HEK293T (cell line): ENCODE data around the gene ARHGAP22.

Experiments
- CTCF ChIA-PET: fragments of 350-600 bp; formaldehyde crosslinking; extraction: SDS; loops from one replicate; lab custom pipeline; 2021; ENCODE audit warnings: antibody characterized with exemption, inconsistent platforms; lab: Yijun Ruan, JAX
- POLR2A ChIA-PET: fragments of 350-600 bp; formaldehyde crosslinking; extraction: SDS; loops from one replicate; lab custom pipeline; 2020; ENCODE audit warnings: antibody characterized with exemption, inconsistent platforms; lab: Yijun Ruan, JAX
- DNase-seq: peaks from one replicate; pipeline ENCODE4 v3.0.0; 2012; ENCODE audit warnings: mixed read lengths; ENCODE audit errors: extremely low spot score
- ARNT ChIP-seq: fragments of 450-650 bp; IDR thresholded peaks from 2 replicates; pipeline ENCODE4 v1.6.1; 2017; ENCODE audit warnings: mild to moderate bottlenecking
- BHLHE40 ChIP-seq: fragments of 450-650 bp; IDR thresholded peaks from 2 replicates; pipeline ENCODE4 v1.6.1; 2016; ENCODE audit warnings: mild to moderate bottlenecking, moderate library complexity, borderline replicate concordance
- CTBP1 ChIP-seq: fragments of 450-650 bp; IDR thresholded peaks from 2 replicates; pipeline ENCODE4 v1.6.1; 2016; ENCODE audit warnings: borderline replicate concordance
- ELF4 ChIP-seq: fragments of 450-650 bp; IDR thresholded peaks from 2 replicates; pipeline ENCODE4 v1.6.1; 2017; ENCODE audit warnings: antibody characterized with exemption
- FOXA1 ChIP-seq: fragments of 450-650 bp; IDR thresholded peaks from 2 replicates; pipeline ENCODE4 v1.6.1; 2016; ENCODE audit warnings: mild to moderate bottlenecking
- FOXK2 ChIP-seq: fragments of 450-650 bp; IDR thresholded peaks from 2 replicates; pipeline ENCODE4 v1.6.1; 2016; ENCODE audit warnings: mild to moderate bottlenecking
- FOXM1 ChIP-seq: fragments of 450-650 bp; IDR thresholded peaks from 2 replicates; pipeline ENCODE4 v1.6.1; 2017; ENCODE audit warnings: mild to moderate bottlenecking, borderline replicate concordance
- HDGF ChIP-seq: fragments of 450-650 bp; IDR thresholded peaks from 2 replicates; pipeline ENCODE4 v1.6.1; 2017; ENCODE audit warnings: antibody characterized with exemption, borderline replicate concordance
- L3MBTL2 ChIP-seq: fragments of 450-650 bp; conservative IDR thresholded peaks from 2 replicates; pipeline ENCODE4 v1.6.1; 2016; ENCODE audit warnings: mild to moderate bottlenecking
- LEF1 ChIP-seq: fragments of 450-650 bp; IDR thresholded peaks from 2 replicates; pipeline ENCODE4 v1.6.1; 2017; ENCODE audit warnings: mild to moderate bottlenecking, borderline replicate concordance
- NFRKB ChIP-seq: fragments of 450-650 bp; IDR thresholded peaks from 2 replicates; pipeline ENCODE4 v1.6.1; 2016; ENCODE audit warnings: mild to moderate bottlenecking, moderate library complexity
- SP1 ChIP-seq: fragments of 450-650 bp; IDR thresholded peaks from 2 replicates; pipeline ENCODE4 v1.6.1; 2017
- SUZ12 ChIP-seq: fragments of 450-650 bp; IDR thresholded peaks from 2 replicates; pipeline ENCODE4 v1.6.1; 2016; ENCODE audit warnings: mild to moderate bottlenecking
- TARDBP ChIP-seq: fragments of 450-650 bp; IDR thresholded peaks from 2 replicates; pipeline ENCODE4 v1.6.1; 2016
- ZNF384 ChIP-seq: fragments of 450-650 bp; IDR thresholded peaks from 2 replicates; pipeline ENCODE4 v1.6.1; 2016
- TF ChIP-seq, protein P1 (sequence below): fragments of 450-650 bp; IDR thresholded peaks from 2 replicates; pipeline ENCODE4 v1.6.1; 2016

Gene ARHGAP22

DNA sequence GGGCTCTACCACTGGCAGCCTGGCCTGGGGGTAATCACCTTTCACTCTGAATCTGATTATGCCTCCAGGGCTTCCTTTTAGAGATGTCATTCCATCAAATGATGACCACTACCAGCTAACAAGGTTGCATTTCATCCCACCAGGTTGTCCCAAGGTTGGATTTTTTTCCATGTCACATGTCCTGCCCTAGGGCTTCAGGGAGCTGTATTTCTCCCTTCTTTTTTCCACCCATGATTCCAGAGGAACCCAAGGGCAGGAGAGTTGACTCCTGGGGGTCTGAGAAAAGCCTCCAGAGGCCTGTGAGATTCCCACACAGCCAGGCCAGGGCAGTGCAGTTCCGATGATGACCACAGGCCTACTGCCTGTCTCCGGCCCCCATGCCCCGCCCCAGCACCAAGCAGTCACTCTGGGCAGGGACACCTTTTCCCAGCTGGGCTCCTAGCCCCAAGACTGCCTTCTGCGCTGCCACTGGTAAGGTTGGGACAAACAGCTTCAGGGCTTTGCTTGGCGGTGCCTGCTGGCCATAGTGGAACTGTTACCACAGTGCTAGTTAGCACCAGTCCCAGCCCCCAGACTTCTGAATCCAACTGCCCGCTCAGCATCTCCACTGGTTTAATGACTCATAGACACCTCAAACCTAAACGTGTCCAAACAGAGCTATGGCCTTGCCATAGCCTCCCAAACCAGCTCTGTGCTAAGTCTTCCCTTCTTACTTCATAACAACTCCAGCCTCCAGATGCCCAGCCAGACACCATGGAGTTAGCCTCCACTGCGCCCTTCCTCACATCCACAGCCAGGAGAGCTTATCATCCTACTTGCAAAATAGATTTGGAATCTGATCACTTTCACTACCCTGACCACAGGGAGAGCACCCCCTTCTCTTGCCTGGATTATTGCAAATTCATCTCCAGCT, 133.7 kb downstream of the ARHGAP22 start:
- peak; percentile 36 for DNase-seq
- ChIA-PET POLR2A (no interaction called here), CTCF (no interaction called here)
- TF ChIP-seq FOXM1 (no peak), SUZ12 (no peak), TARDBP (no peak), ARNT (no peak), FOXK2 (no peak), NFRKB (no peak), FOXA1 (no peak), ELF4 (no peak)
- TF ChIP-seq, protein P1, sequence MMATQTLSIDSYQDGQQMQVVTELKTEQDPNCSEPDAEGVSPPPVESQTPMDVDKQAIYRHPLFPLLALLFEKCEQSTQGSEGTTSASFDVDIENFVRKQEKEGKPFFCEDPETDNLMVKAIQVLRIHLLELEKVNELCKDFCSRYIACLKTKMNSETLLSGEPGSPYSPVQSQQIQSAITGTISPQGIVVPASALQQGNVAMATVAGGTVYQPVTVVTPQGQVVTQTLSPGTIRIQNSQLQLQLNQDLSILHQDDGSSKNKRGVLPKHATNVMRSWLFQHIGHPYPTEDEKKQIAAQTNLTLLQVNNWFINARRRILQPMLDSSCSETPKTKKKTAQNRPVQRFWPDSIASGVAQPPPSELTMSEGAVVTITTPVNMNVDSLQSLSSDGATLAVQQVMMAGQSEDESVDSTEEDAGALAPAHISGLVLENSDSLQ, result no peak

DNA sequence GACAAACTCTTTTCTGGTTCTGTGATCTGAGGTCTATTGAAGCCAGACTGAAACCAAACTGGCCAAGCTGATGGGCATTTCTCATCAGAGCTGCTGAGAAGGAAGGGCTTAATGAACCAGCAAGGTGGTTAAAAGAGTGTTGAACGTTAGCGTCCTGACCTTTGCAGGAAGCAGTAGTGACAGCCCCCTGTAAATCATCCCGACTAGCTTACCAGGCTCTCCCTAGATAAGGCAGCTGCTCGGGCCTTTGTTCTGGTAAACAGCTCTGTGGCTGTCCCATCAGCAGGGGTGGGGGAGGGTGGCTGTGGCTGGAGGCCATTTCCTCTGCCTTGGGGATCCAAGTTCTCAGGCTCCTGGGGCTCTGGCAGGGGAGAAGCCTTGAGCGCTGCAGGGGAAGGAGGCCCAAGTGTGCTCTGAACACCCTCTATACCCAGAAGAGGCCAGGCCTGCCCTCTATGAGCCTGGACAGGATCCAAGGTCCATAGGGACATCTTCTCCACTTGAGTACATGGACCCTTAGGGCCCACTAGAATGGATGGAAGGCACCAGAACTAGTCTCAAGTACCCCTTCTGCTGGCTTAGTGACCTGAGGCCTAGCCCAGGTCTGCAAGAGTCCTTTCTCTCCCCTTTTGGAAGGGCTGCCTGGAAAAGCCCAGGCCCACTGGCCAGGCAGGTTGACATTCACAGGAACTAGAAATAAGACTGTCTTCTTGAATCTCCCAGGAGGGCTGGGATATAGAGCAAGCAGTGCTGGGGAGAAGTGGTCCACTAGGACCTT, 134.6 kb downstream of the ARHGAP22 start:
- no peak for DNase-seq
- POLR2A ChIA-PET, result no interaction called here
- CTCF ChIA-PET, result no interaction called here
- TF ChIP-seq FOXK2 (no peak), BHLHE40 (no peak), TARDBP (no peak), ARNT (no peak), L3MBTL2 (no peak), FOXA1 (no peak), SUZ12 (no peak), SP1 (no peak), CTBP1 (no peak), ELF4 (no peak), ZNF384 (no peak), FOXM1 (no peak), NFRKB (no peak), HDGF (no peak), LEF1 (no peak)
- TF ChIP-seq, protein P1, result no peak

DNA sequence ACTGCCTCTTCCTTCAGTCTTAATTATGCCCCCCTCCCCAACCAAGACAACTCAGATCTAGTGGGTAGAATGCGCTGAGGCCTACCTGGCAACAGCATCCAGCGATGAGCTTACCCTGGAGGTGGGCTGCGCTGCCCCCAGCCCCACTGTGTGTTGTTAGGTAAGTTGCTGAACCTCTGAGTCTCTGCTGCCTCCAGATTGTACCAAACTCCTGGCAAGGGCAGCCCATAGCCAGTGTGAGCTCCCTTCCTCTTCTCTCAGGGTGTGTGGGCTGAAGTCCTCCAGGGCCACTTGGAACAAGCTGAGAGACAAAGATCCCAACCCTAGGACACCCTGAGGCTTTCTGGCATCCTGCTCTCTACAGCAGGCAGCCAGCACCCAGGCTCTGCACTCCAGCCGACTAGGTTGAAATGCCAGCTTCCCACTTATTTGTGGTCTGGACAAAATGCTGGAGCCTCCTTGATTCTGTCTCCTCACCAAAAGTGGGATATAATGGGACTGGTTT, 135.3 kb downstream of the ARHGAP22 start:
- TF ChIP-seq FOXA1 (no peak), ELF4 (no peak), NFRKB (no peak), ZNF384 (no peak), TARDBP (no peak), BHLHE40 (no peak), SP1 (no peak), CTBP1 (no peak), FOXM1 (no peak)
- POLR2A ChIA-PET, result no interaction called here
- DNase-seq, result no peak
- CTCF ChIA-PET, result no interaction called here

DNA sequence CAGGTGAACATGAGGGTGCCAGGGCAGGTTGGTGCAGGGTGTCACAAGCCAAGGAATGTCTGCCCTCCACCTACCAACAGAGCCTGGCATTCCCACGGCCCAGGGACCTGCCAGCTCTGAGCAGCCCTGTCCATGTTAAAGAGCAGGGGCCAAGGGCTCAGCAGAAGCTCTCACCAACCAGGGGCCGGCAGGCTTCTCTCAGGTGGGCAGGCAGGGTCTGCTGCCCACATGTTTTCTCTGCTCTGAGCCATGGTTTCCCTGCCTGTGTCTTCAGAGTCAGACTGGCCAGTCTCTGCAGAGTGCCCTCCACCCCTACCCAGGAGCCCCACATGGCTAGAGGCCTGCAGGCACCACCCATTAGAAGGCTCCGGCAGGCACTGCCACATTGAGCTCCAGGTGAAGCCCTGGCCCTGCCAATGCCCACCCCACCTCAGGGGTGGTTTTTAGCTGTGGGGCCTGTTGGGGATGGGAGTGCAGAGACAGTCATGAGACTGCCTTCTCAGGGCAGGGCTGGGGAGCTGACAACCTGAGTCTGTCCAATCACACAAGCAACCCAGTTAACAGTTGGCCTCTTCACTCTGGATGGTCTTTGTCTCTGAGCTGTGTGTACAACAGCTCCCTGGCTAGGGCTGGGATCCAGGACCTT, 135.9 kb downstream of the ARHGAP22 start:
- DNase-seq, result no peak
- ChIA-PET CTCF (no interaction called here), POLR2A (no interaction called here)
- TF ChIP-seq CTBP1, result no peak
- TF ChIP-seq, protein P1, result no peak
- TF ChIP-seq BHLHE40, result no peak
- TF ChIP-seq LEF1, result no peak
- no peak for TF ChIP-seq TARDBP
- TF ChIP-seq FOXA1, result no peak
- TF ChIP-seq FOXK2, result no peak
- no peak for TF ChIP-seq SUZ12
- no peak for TF ChIP-seq ELF4
- no peak for TF ChIP-seq FOXM1
- no peak for TF ChIP-seq ARNT
- no peak for TF ChIP-seq ZNF384
- TF ChIP-seq SP1, result no peak
- TF ChIP-seq HDGF, result no peak
- TF ChIP-seq NFRKB, result no peak

DNA sequence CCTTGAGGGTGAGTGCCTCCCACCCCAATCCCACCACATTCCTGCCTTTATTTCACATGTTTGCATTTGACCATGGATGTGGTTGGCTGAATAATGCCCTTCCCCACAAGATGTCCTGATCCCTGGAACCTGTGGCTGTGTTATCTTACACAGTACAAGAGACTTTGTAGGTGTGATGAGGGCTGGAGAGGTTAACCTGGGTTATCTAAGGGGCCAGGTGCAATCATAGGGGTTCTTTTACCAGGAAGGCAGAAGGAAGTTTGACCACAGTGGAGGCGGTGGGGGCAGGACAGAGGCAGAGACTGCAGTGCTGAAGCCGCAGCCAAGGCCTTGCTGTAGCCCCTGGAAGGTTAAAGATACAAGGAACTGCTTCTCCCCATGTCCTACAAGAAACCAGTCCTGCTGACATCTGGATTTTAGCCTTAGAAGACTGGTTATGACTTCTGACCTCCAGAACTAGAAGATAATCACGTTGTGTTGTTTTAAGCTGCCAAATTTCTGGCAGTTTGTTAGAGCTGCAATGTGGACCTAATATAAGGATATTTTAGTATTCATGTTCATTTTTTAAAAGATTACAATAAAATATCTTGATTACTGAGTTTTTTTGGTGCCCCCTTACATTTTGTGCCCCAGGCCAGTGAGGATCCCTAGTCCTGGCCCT, 136.6 kb downstream of the ARHGAP22 start:
- ChIA-PET POLR2A (no interaction called here), CTCF (no interaction called here)
- TF ChIP-seq SP1 (no peak), TARDBP (no peak), FOXK2 (no peak), LEF1 (no peak), BHLHE40 (no peak)
- TF ChIP-seq, protein P1, result no peak

More for the DNA sequence above, 136.6 kb downstream of the ARHGAP22 start:
- no peak for DNase-seq
